BLaER1 treated with 17β-estradiol and CSF1 and Interleukin-3, amounts not matched to agents 10 nM and 100 nM (cell line): ENCODE results near the gene PAX2.

Experiments
- H3K27ac ChIP-seq, 11 experiments: shearing (Covaris generic); formaldehyde crosslinking; 2 replicates each; pipeline ENCODE4 v1.8.1; 2022
- H3K27me3 ChIP-seq, 11 experiments: shearing (Covaris generic); formaldehyde crosslinking; 2 replicates each; pipeline ENCODE4 v1.8.1; 2022
- H3K36me3 ChIP-seq, 11 experiments: shearing (Covaris generic); formaldehyde crosslinking; 2 replicates each; pipeline ENCODE4 v1.8.1; 2022
- H3K4me1 ChIP-seq, 10 experiments: shearing (Covaris generic); formaldehyde crosslinking; 2 replicates each; pipeline ENCODE4 v1.8.1; 2022
- H3K4me2 ChIP-seq, 11 experiments: shearing (Covaris generic); formaldehyde crosslinking; 2 replicates each; pipeline ENCODE4 v1.8.1; 2022
- H3K4me3 ChIP-seq, 10 experiments: shearing (Covaris generic); formaldehyde crosslinking; 2 replicates each; pipeline ENCODE4 v1.8.1; 2022
- H3K9ac ChIP-seq, 11 experiments: shearing (Covaris generic); formaldehyde crosslinking; 2 replicates each; pipeline ENCODE4 v1.8.1; 2022
- H3K9me3 ChIP-seq, 11 experiments: shearing (Covaris generic); formaldehyde crosslinking; replicated peaks in 1 of 11; 2 replicates each; pipeline ENCODE4 v1.8.1; 2022
- H4K20me1 ChIP-seq, 11 experiments: shearing (Covaris generic); formaldehyde crosslinking; 2 replicates each; pipeline ENCODE4 v1.8.1; 2022
- Cebpa-rat ChIP-seq, 11 experiments: shearing (Covaris generic); IDR thresholded peaks; 2 replicates each; pipeline ENCODE4 v1.8.1; 2022

Gene PAX2

DNA sequence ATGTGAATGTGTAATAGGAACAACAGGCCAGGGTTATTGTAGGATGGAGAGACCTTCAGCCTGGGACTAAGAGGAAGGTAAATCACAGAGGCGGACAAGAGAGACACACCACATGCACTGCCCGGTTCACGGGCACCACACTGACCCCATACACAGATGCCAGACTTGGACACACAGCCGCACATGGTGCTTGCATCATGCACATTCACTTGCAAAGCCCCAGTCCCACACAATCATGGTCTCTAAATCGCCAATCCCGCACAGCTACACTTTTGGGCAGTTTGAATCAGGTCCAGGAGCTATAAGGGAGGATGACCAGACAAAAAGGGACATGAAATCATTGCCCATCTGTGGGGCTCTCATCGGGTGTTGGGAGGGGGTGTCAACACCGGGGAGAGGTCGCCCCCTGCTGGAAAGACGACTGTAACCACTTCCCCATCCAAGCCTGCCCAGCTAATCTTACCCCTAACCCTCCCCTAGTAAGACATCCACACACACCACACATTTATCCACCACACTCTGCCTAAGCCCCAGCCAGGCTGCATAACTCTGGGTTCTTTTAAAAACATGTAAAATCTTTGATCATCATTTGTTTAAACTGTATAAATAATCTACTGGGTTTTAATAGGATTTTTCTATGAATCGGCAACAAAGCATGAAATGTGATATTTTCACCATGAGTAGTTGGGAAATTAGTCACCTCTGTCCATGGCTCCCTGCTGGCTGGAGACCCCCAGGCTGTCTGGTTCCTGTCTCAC, 126.8 kb downstream of the PAX2 start:
- no peak overlapping the region for H3K9ac ChIP-seq
- no peak overlapping the region for H3K4me2 ChIP-seq
- H4K20me1 ChIP-seq: no peaks in the 10 kb centered on the region
- H3K4me3 ChIP-seq: no peak overlapping the region
- H3K4me1 ChIP-seq: peaks cover 0 to 5% (median 0%) of the 10 kb centered on the region in 10 experiments; a peak in 1 of 20 replicates
- no peaks in the 10 kb centered on the region for H3K36me3 ChIP-seq
- no peak overlapping the region for H3K27ac ChIP-seq
- peaks cover 4 to 10% (median 9%) of the 10 kb centered on the region in 11 experiments; a peak in 20 of 22 replicates for H3K27me3 ChIP-seq
- no peak for TF ChIP-seq Cebpa-rat (IDR thresholded peaks at IDR 0.05)
- H3K9me3 ChIP-seq: no peaks in the 10 kb centered on the region

DNA sequence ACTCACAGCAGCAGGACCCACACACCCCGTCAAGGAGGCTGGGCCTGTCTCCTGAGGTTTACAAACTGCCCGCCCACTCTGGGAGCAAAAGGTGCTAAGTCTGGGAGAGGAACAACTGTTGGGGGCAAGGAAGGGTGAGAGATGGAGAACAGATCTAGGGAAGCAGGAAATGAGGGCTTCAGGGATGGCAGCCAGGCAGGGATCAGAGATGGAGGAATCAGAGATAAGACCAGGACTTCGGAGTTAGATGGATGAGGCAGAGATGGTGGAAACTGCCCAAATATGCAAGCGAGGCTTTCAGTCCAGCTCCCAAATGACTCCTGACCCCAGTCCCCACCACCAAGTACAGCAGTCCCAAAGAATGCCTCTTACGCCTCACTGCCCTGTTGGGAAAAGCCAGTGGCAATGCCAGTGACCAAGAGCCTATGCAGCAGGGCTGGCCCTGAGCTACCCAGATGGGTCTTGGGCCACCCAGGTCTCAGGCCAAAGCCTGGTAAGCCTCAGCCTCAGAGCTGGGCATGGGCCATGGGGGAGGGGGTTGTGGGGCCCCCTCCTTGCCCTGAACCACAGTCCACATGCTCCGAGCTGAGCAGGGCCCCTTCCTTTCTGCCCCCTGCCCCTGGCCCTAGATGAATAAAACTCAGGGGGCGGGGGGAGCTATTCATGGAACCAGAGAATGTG, 127.9 kb downstream of the PAX2 start:
- Histone ChIP-seq H3K9me3 (no peaks in the 10 kb centered on the region), H3K4me3 (no peak overlapping the region), H3K27ac (no peak overlapping the region), H4K20me1 (no peaks in the 10 kb centered on the region), H3K27me3 (no peaks in the 10 kb centered on the region), H3K9ac (no peak overlapping the region), H3K4me1 (peaks cover 0 to 10% (median 5%) of the 10 kb centered on the region in 10 experiments; a peak in 11 of 20 replicates), H3K36me3 (no peaks in the 10 kb centered on the region), H3K4me2 (no peak overlapping the region)
- no peak for TF ChIP-seq Cebpa-rat (IDR thresholded peaks at IDR 0.05)

DNA sequence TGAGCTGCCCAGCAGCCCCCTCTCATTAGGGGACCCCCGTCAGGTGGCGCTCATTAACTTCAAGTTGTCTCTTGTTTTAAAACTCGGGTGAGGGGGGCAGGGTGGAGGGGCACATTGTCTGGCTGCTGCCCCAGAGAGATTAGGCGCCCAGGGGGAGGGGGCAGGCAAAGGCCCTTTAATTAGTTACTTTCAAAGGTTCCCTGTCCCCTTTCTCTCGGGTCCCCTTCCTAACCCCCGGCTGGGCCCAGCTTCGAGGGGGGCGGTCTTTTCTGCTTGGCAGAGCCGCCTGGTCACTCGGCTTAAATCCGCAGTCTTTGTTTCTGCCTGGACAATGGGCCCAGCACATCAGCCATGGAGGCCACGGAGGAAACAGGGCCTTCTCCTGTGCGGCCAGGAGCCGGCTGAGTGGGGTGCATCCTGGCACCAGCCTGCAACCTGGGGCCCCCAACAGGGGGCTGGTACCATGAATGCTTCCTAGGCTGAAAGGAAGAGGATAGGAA, 128.5 kb downstream of the PAX2 start:
- Histone ChIP-seq H3K27me3 (no peaks in the 10 kb centered on the region), H3K4me1 (peaks cover 0 to 11% (median 6%) of the 10 kb centered on the region in 10 experiments; a peak in 11 of 20 replicates), H3K4me2 (no peak overlapping the region), H3K27ac (no peak overlapping the region), H3K9me3 (no peaks in the 10 kb centered on the region), H3K4me3 (no peak overlapping the region), H3K36me3 (no peaks in the 10 kb centered on the region), H3K9ac (no peak overlapping the region), H4K20me1 (no peaks in the 10 kb centered on the region)
- TF ChIP-seq Cebpa-rat (IDR thresholded peaks at IDR 0.05): no peak

DNA sequence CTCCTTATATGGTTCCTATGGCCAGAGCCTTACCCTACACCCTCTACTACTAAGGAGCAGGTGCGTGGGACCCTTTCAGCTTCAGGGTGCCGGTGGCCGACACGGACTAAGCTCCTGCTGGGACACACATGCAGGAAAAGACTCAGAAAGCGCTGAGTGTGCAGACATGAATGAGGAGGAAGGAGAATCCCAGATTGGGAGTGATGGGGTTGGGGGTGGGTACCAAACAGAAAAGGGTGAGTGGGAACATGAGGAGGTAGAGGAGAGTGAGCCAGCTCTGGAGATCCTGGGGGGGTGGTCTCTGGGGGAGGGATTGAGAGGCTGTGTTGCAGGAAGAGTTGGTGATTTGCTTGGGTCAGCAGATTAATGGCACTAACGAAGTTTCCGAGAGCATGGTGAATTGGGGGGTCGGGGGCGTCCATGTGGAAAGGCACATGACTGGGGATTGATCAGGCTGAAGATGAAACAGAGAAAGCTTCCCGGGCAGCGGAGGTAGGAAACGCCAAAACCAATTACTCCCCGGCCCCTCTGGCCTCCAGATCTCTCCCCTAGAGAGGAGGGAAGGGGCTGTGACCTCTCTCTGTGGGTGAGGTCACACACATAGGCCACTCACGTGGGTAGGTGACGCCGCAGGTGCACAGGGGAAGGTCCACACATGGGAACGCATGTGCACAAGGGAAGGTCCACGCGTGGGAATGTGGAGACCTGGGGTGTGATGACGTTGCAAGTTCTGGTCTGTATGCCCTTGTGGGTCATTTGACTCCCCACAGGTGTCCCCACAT, 129.5 kb downstream of the PAX2 start:
- Histone ChIP-seq H3K4me2 (no peak overlapping the region), H3K4me1 (peaks cover 0 to 11% (median 7%) of the 10 kb centered on the region in 10 experiments; a peak in 11 of 20 replicates), H3K9me3 (no peaks in the 10 kb centered on the region), H3K27me3 (no peaks in the 10 kb centered on the region), H3K27ac (no peak overlapping the region), H3K36me3 (no peaks in the 10 kb centered on the region), H3K4me3 (no peak overlapping the region), H3K9ac (no peak overlapping the region), H4K20me1 (no peaks in the 10 kb centered on the region)
- TF ChIP-seq Cebpa-rat (IDR thresholded peaks at IDR 0.05): no peak

DNA sequence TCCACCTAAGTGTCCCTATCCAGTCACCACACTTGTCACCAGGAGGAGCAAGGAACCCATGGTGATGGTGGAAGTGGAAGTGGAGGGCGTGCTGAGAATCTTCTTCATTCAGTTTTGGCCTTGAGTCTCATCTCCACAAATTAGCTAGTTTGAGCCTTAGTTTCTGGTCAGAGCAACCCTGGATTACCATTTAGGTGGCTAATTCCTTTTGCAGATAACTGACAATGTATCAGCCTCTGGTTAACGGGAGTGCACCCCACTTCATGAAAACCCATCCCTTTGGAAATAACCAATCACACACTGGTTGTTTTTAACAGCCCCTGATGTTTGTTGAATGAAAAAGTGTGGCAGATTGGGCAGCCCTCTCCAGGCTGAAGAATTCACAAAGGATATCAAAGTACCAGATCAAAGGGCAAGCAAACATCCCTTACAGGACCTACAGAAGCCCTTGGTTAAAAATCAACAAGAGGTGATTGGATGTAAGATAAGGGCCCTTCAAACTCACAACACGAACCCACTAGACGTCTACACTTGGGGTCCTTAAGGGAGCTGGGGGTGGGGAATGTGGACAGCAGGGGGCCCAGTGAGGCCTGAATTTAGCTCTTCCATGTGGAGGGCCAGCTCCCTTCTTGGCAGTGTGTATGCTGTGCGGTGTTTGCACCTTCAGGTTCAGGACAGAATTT, 130.2 kb downstream of the PAX2 start:
- no peak for TF ChIP-seq Cebpa-rat (IDR thresholded peaks at IDR 0.05)
- Histone ChIP-seq H3K27me3 (no peaks in the 10 kb centered on the region), H4K20me1 (no peaks in the 10 kb centered on the region), H3K4me1 (peaks cover 0 to 11% (median 7%) of the 10 kb centered on the region in 10 experiments; a peak in 11 of 20 replicates), H3K4me2 (no peak overlapping the region), H3K36me3 (no peaks in the 10 kb centered on the region), H3K4me3 (no peak overlapping the region), H3K27ac (no peak overlapping the region), H3K9me3 (no peaks in the 10 kb centered on the region), H3K9ac (no peak overlapping the region)

DNA sequence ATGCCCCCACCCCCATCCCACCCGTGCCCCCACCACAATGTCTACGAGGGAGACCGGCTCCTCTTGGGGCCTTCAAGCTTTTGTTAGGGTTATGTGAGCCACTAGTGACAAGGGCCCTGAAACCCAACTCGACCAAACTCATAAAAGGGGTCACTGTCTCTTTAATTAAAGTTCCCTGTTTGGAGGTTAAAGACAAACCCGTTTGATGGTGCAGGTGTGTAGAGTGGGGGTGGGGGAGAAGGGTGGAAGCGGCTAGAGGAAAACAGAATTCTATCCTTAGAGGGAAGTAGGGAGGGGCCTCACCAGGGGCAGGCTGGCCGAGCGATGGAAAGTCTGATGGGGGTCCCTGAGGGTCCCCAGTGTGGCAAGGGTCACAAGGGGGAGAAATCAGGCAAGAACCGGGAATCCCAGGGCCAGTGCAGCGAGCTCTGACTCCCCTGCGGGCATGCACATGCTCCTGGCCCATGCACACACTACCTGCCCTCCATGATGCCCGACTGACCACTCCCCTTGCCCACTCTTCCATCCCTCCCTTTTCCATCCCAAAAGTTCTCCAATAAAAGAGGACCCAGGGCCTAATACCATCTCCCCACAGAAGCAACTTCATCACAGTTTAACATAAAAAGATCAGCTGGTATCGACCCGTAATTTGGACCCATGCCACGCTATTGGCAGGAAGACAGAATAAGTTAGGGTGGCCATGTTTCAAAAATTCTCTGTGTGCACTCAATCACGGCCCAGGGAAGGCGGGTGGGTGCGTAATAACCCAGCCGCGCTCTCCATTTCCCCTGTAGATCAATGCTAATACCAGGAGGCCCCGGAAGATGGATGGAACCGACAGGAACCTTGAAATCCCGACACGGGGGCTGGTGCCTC, 131.4 kb downstream of the PAX2 start:
- peak overlapping the region in 1 of 11 experiments; percentile 35; a peak in 2 of 22 replicates for H3K4me2 ChIP-seq
- TF ChIP-seq Cebpa-rat (IDR thresholded peaks at IDR 0.05): no peak
- no peaks in the 10 kb centered on the region for H3K27me3 ChIP-seq
- no peak overlapping the region for H3K9ac ChIP-seq
- H4K20me1 ChIP-seq: no peaks in the 10 kb centered on the region
- H3K27ac ChIP-seq: no peak overlapping the region
- no peaks in the 10 kb centered on the region for H3K9me3 ChIP-seq
- peaks cover 0 to 20% (median 9%) of the 10 kb centered on the region in 10 experiments; a peak in 15 of 20 replicates for H3K4me1 ChIP-seq
- H3K36me3 ChIP-seq: no peaks in the 10 kb centered on the region
- H3K4me3 ChIP-seq: no peak overlapping the region

DNA sequence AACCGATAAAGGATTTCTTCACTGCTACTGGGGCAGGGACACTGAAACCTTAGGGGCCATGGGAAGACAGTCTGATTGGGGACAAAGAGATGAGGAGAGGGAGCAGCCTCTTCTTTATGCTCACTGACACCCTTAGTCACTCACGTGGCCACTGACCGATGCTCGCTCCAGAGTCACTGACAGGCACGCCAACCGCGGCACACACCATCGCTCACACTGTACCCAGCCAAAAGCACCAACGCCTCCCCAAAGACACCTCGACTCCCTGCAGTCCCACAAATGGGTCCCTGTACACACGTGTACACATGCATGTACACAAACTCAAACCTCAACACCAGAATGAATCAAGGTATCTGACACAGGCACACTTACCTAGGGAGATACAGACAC, 132.1 kb downstream of the PAX2 start:
- Histone ChIP-seq H4K20me1 (no peaks in the 10 kb centered on the region), H3K36me3 (no peaks in the 10 kb centered on the region), H3K4me3 (no peak overlapping the region), H3K4me2 (no peak overlapping the region), H3K9me3 (no peaks in the 10 kb centered on the region), H3K4me1 (peaks cover 0 to 22% (median 13%) of the 10 kb centered on the region in 10 experiments; a peak in 15 of 20 replicates), H3K9ac (no peak overlapping the region), H3K27me3 (no peaks in the 10 kb centered on the region), H3K27ac (no peak overlapping the region)
- TF ChIP-seq Cebpa-rat (IDR thresholded peaks at IDR 0.05): no peak
